ENCODE results near the gene TPCN2.

TPCN2 gene

DNA sequence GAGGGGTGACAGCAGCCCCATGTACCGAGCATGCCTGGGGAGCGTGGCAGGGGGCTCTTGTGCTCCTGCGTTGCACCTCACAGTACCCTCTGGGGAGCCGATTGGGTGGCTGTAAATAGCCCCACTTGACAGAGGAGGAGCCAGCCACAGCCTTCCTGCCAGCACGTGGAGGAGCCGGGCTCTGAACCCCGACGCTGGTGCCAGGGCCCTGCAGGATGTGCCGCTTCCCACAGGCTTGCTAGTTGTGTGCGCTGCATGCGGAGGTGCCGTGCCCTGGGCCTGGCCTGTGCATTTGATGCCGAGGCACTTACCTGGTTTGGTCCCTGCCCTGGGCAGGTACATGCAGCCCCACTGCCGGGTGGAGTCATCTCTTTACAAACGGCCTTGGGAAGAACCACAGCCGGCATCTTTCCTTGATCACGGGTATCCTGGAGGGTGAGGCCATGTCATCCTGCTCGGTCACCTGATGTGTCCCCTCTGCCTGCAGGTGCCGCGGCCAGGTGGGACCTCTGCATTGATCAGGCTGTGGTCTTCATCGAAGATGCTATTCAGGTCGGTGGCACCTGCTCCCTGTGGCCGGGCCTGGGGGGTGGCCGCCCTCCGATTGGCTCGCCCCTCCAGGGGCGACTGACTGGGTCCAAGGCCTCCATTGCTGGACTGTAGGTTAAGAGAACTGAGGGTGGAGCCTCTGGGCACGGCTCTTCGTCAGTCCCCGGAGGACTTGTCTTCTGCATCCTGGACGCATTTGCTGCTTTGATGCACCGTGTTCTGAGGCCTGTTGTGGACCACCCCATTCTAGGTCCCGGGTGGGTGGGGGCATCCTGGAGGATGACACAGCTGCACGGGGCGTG lies 5.0 kb downstream of the TPCN2 start:
- no peak for DNase-seq
- in situ Hi-C loops (cut with HindIII; ENCODE audit: low pct_ligation_motif_present, low pct_unique_long_range_greater_than_20kb, low sequenced_read_pairs), result no loop called here

DNA sequence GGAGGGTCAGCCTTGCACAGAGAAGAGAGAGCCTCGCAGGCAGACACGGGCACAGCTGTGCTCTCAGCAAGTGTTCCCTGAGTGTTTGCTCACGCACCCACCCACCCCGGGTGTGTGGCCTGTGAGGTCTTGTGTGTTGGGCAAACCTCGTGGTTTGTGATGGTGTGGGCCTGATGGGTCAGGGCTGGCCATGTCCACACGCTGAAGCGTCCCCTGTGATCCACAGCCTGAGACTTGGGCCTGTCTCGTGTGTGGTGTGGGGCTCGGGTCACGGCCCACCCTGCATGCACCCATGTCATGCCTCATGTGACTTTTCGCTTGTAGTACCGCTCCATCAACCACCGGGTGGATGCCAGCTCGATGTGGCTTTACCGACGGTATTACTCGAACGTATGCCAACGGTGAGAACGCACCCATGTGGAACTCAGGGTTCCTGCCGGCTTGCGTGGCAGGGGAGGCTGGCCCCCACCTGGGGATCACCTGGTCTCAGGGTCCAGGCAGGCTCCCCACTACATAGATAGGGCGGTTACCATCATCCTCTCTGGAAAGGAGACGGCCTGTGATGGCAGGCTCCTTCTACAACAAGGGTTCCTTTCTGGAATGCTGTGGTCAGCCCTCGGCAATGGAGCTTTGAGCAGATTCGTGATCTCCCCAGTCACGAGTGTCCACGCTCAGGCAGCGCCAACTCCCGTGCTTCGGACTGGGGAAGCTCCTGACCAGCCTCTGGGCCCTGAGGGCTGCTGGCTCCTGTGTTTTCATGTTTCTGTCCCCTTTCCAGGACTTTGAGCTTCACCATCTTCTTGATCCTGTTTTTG lies 5.9 kb downstream of the TPCN2 start:
- DNase-seq, result no peak

DNA sequence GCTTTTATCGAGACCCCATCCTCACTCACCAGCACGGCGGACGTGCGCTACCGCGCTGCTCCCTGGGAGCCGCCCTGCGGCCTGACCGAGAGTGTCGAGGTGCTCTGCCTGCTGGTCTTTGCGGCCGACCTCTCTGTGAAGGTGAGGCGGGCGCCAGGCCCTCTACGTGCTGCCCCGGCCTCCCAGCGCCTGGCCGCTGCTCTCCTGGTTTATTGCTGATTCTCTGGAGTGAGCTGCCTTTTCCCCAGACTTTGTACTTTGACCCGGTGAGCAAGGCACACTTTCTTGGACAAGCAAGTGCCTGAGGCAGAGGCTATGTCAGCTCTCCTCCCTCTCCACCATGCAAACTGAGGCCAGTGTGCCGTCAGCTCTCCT lies 6.5 kb downstream of the TPCN2 start:
- no peak for DNase-seq
- in situ Hi-C loops (cut with HindIII; ENCODE audit: low pct_ligation_motif_present, low pct_unique_long_range_greater_than_20kb, low sequenced_read_pairs), result no loop called here

More for the DNA sequence above, 5.9 kb downstream of the TPCN2 start:
- in situ Hi-C loops (cut with HindIII; ENCODE audit: low pct_ligation_motif_present, low pct_unique_long_range_greater_than_20kb, low sequenced_read_pairs), result no loop called here

DNA sequence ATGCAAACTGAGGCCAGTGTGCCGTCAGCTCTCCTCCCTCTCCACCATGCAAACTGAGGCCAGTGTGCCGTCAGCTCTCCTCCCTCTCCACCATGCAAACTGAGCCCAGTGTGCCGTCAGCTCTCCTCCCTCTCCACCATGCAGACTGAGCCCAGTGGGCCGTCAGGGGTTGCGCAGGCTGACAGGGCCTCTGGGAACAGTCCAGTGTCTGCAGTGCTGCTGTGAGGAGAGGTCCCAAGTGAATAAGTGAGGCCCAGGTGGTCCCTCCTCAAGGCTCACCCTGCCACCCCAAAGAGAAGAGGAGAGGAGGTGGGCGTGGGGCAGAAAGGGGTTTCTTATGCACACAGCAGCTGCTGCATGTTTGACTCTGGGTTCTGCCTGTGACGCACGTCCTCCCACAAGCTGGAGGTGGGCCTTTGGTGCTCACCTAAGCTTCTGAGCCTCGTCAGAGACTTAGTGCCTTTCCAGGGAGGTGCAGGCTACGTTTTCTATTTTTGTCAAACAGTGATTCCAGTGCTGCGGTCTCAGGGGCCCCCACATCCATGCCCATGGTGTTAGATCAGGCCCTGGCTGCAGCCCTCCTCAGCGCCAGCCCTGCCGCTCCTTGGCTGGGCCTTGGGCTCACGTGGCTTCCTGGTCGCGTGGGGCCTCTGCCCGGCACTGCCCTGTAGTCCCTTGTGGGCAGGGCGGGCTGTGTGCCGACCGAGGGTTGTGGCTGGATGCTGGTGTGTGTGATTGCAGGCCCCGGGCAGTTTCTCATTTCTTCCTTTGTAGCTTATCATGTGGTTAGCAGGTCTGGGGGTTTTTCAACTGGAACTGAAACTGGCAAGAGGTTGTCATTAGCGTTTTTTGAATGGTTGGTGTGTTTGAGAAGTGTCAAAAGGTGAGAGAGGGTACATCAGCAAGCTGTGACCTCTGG lies 7.1 kb downstream of the TPCN2 start:
- in situ Hi-C loops (cut with HindIII; ENCODE audit: low pct_ligation_motif_present, low pct_unique_long_range_greater_than_20kb, low sequenced_read_pairs), result no loop called here
- no peak for DNase-seq

DNA sequence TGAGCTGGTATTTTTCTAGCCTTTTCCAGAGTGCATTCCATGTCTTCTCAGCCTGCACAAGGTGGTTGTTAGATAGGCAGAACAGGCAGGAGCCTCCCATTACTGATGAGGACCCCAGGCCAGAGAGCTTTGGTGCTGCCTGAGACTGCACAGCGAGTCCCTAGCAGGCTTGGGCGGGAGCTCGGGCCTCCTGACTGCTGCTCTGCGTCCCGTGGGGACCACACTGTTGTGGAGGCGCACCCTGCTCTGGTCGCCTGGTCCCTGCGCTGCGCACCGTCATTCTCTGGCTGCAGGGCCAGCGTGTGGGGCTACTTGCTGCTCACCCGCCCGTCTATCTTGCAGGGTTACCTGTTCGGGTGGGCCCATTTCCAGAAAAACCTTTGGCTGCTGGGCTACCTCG lies 8.5 kb downstream of the TPCN2 start:
- no peak for DNase-seq
- in situ Hi-C loops (cut with HindIII; ENCODE audit: low pct_ligation_motif_present, low pct_unique_long_range_greater_than_20kb, low sequenced_read_pairs), result no loop called here

DNA sequence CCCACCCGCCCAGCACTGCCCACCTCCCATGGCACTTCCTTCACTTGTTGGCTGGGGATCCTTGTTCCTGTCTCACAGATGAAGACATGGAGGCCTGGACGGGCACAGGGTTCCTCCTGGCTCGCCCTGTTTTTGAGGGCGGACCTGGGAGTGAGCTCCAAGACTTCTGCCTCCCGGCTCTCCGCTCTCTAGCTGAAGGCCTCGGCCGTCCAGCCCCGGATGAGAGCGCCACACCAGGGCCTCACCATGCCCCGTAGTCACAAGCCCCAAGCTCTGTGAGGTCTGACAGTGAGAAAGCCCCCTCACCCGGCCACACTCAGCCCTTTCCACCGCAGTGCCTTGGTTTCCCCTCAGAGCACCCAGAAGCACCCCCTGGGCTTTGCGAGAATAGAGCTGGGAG lies 9.1 kb downstream of the TPCN2 start:
- in situ Hi-C loops (cut with HindIII; ENCODE audit: low pct_ligation_motif_present, low pct_unique_long_range_greater_than_20kb, low sequenced_read_pairs), result no loop called here
- no peak for DNase-seq

DNA sequence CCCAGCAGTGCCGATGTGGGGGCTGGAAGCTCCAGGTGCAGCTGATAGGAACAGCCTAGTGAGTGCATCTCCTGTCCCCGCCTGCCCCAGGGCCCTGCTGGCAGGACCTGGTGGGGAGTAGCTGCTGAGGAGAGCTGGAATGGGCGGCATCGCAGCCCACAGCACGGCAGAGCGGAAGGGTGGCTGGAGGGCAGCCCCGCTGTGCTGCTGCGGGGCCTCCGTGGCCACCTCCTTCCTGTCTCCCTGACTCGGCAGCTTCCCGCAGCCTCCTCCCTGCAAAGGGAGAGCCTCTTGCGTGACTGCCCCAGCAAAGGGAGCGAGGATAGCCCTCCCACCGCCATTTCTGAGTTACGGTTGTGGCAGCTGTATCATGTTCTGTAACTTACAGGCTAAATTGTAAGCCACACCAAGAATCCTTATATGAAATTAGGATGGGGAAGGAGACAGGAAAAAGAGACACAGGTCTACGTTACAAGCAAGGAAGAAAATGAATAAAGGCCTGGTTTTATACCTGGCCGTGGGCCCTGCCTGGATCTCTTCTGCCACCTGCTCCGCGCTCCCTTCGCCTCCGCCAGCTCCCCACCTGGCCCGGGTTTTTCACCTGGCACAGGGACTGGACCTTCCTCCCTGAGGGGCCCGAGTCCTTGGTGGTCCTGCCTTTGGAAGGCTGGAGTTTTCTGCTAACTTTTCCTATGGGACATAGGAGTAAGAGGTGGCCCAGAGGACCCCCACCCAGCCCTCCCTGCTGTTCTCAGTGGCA lies 10.0 kb downstream of the TPCN2 start:
- in situ Hi-C loops (cut with HindIII; ENCODE audit: low pct_ligation_motif_present, low pct_unique_long_range_greater_than_20kb, low sequenced_read_pairs), result no loop called here
- no peak for DNase-seq

DNA sequence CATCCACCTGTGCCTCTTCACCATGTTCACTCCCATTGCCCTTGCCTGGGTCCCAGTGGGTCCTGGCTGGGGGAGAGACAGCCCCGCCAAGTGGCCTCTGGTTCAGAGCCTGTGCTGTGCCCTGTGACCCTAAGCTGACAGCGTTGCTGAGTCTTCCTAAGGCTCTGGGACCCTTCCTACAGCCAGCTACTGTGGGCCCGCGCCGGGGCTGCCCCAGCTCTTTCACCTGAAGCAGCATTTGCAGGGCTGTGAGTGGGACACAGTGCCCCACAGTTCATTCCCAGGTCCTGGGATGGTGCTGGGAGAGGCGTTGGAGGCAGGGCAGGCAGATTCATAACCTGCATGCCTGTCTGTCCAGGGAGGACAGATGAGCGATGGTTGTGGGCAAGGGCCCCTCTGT lies 10.7 kb downstream of the TPCN2 start:
- in situ Hi-C loops (cut with HindIII; ENCODE audit: low pct_ligation_motif_present, low pct_unique_long_range_greater_than_20kb, low sequenced_read_pairs), result no loop called here

DNA sequence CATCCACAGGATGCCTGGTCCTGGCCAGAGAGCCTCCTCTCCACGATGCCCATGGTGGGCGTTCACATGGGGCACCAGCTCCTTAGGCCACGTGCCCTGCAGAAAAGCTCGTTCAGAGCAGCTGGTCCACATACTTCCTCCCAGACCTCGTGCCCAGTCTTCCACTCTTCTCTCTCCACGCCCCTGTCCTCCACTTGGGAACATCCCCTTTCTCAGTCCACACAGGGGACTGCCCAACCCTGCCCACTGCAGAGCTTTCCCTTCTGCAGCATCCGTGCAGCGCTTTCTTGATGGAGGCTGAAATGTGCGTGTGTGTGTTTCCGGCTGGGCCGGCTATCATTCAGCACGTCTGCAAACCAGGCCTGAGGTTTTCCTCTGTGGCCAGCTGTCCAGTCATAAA lies 11.3 kb downstream of the TPCN2 start:
- DNase-seq, result no peak
- in situ Hi-C loops (cut with HindIII; ENCODE audit: low pct_ligation_motif_present, low pct_unique_long_range_greater_than_20kb, low sequenced_read_pairs), result no loop called here

More for the DNA sequence above, 10.7 kb downstream of the TPCN2 start:
- no peak for DNase-seq

DNA sequence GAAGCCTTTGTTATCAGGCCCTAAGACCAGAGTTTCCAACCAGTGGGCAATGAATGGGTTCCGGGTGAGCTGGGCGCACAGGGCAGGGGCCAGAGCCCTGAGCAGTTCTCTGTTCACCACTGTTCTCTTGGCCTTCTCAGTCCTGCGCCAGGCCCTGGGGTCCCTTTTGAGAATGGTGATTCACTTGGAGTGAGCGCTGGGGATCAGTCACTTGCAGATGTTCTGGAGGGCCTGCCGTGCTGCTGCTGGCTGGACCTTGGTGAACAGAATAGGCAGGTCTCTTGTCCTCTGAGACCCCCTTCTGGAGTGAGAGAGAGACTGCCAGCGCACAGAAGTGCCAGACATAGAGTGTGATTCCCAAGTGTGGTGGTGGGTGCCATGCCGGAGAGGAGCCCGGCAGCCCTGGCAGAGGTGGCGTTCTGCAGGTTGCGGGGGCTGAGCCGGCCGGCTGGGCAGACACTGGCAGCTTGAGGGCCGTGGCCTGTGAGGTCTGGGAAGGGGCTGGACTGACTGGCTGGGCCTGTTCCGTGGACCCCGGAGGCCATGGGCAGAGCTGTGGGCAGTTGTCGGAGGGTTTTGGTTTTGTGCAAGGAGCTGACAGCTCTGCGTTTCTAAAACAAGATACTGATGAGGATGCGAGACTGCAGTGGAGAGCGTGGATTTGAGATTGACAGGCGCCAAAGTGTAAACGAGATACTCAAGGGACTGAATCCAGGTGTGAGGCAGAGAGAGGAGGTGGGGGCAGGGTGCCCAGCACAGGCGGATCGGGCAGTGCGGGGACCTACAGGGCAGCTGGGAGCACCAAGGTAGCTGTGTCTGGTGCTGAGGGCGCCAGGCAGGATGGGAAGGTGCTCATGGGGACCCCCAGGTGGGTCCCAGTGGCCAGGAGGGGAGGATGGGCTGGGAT lies 12.3 kb downstream of the TPCN2 start:
- DNase-seq, result no peak
- in situ Hi-C loops (cut with HindIII; ENCODE audit: low pct_ligation_motif_present, low pct_unique_long_range_greater_than_20kb, low sequenced_read_pairs), result no loop called here

DNA sequence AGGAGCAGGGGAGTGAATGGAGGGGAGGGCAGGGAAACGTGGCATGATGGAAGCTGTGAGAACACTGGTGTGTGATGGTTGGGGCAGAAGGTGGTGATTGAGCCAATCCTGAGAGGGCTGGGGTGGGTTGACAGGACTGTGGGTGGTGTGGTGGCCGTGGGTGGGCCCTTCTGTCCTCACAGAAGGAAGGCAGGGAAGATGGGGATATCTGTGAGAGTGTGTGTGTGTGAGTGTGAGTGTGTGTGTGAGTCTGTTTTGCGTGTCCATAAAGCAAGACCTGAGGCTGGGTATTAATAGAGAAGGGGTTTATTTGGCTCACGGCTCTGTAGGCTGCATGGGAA lies 13.0 kb downstream of the TPCN2 start:
- in situ Hi-C loops (cut with HindIII; ENCODE audit: low pct_ligation_motif_present, low pct_unique_long_range_greater_than_20kb, low sequenced_read_pairs), result no loop called here
- DNase-seq, result no peak

DNA sequence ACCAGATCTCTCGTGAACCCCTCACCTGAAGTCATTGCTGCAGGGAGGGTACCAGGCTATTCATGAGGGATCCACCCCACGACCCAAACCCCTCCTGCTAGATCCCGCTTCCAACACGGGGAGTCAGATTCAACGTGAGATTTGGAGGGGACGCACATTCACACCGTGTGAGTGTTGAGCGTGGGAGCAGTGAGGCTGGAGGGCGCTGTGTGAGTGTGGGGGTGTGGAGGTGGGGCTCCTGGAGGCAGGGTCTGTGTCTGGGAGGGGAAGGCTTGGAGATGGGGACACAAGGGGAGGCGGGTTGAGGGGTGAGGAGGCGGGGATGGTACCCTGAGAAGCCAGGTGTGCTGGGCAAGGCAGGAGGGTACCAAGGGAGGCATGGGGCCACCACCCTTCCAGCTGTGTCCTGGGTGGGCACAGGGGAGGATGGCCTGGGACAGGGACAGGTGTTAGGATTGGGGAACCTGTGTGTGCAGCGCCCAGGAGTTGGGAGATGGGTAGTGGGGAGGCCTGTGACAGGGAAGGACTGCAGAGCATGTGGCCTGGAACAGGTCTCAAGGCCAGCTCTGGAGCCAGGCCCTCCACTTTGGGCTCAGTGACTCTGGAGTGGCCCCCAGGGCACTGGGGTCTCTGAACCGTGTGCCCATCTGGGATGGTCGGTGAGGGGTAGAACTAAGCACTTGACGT lies 13.6 kb downstream of the TPCN2 start:
- in situ Hi-C loops (cut with HindIII; ENCODE audit: low pct_ligation_motif_present, low pct_unique_long_range_greater_than_20kb, low sequenced_read_pairs), result no loop called here
- no peak for DNase-seq

DNA sequence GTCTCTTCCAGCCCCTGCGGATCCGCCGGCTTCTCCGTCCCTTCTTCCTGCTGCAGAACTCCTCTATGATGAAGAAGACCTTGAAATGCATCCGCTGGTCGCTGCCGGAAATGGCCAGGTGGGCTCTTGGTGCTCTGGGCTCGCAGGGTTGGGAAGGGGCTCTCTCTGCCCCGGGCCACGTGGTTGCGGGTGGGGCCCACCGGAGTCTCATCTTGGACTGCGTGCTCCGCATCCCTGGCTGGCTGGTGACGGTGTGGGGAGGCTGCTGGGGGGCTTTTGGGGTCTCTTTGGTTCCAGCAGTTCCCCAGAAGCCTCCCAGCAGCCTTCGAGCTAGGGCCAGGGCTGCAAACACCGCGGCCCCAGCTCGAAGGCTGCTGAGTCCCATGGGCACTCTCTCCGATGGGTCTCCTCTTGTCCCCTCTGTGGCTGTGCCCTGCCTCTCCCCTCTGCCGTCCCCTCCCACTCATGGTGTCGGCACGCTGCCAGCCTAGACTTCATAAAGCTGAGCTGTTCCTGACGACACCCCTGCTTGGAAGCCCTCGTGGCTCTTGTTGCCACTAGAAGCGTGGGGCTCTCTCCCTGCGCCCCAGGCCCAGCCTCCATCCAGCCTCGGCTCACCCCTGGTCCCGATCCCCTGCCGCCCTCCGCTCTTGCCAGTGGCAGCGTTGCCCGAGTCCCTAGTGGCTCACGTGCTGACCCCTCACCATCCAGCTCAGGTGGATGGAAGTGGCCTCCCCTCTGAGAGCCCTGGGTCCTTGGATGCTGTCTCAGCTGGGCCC lies 14.3 kb downstream of the TPCN2 start:
- no peak for DNase-seq
- in situ Hi-C loops (cut with HindIII; ENCODE audit: low pct_ligation_motif_present, low pct_unique_long_range_greater_than_20kb, low sequenced_read_pairs), result no loop called here

DNA sequence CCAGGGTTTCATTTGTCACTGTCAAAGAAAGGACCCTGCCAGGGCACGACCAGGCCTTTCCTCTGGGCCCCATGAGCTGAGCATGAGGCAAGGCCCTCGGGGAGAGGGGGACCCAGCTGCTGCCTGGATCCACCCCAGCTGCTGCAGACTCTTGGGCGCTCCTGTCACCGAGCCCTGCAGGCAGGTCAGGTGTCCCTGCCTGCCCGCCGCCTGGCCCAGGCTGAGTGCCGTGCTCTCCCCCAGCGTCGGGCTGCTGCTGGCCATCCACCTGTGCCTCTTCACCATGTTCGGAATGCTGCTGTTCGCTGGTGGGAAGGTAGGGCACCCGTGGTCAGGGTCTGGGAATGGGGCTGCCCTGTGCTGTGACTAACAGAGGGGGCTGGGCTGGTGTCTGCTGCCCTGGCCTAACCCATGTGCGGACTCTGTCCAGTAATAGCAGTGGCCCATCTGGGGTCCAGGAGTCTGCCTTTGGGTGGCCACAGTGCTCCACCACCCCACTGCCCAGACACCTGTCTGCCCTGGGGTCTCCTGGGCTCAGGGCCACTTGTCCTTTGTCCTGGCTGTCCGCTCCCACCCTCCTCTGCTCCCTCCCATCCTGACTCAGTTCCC lies 15.0 kb downstream of the TPCN2 start:
- in situ Hi-C loops (cut with HindIII; ENCODE audit: low pct_ligation_motif_present, low pct_unique_long_range_greater_than_20kb, low sequenced_read_pairs), result no loop called here
- no peak for DNase-seq

DNA sequence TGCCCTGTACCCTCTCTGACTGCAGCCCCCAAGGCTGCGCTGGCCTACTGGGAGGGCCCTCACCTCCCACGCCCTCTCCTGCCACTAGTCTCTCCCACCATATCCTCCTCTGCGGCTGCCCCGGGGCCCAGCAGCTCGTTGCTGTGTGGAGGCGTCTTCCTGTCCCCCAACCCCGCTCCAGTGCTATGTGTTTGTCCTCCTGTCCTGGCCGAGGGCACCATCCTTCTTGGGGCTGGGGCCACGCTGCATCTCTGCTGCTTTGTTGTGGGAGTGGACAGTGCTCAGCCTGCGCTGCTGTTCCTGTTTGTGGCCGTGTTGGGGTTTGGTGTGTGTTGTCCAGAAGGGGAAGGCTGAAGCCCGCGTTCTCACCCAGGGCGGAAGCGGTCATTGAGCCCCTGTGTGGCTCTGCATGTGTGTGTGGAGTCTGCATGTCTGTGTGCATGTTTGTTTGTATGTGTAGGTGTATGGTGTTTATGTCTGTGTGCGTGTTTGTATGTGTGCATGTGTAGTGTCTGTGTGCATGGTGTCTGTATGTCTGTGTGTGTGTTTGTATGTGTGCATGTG lies 15.7 kb downstream of the TPCN2 start:
- in situ Hi-C loops (cut with HindIII; ENCODE audit: low pct_ligation_motif_present, low pct_unique_long_range_greater_than_20kb, low sequenced_read_pairs), result no loop called here
- no peak for DNase-seq
